ENCODE data around the gene BTBD19.

The BTBD19 gene

GRCh38 chr1:44776730-44777068, 31.6 kb upstream of the BTBD19 start:
- DNase-seq (ENCODE audit: low read depth), result no peak
- H3K4me3 ChIP-seq (ENCODE audit: control insufficient read depth, low read depth, low read length), result peak overlapping the region; percentile 83
- no peak for TF ChIP-seq CTCF (conservative IDR thresholded peaks at IDR 0.05; ENCODE audit: control insufficient read depth, insufficient read depth, low read depth, low read length)

GRCh38 chr1:44777547-44777946, 30.8 kb upstream of the BTBD19 start:
- peak overlapping the region; percentile 83 for H3K4me3 ChIP-seq (ENCODE audit: control insufficient read depth, low read depth, low read length)
- DNase-seq (ENCODE audit: low read depth), result no peak
- no peak for TF ChIP-seq CTCF (conservative IDR thresholded peaks at IDR 0.05; ENCODE audit: control insufficient read depth, insufficient read depth, low read depth, low read length)

GRCh38 chr1:44777969-44778635, 30.2 kb upstream of the BTBD19 start:
- DNase-seq (ENCODE audit: low read depth), result no peak
- TF ChIP-seq CTCF (conservative IDR thresholded peaks at IDR 0.05; ENCODE audit: control insufficient read depth, insufficient read depth, low read depth, low read length), result no peak
- peak overlapping the region; percentile 83 for H3K4me3 ChIP-seq (ENCODE audit: control insufficient read depth, low read depth, low read length)

- no peak for TF ChIP-seq CTCF (conservative IDR thresholded peaks at IDR 0.05; ENCODE audit: control insufficient read depth, insufficient read depth, low read depth, low read length)
- H3K4me3 ChIP-seq (ENCODE audit: control insufficient read depth, low read depth, low read length), result no peak overlapping the region
- no peak for DNase-seq (ENCODE audit: low read depth)
Measured at GRCh38 chr1:44778705-44779576, 29.4 kb upstream of the BTBD19 start.

- no peak for DNase-seq (ENCODE audit: low read depth)
- no peak overlapping the region for H3K4me3 ChIP-seq (ENCODE audit: control insufficient read depth, low read depth, low read length)
- no peak for TF ChIP-seq CTCF (conservative IDR thresholded peaks at IDR 0.05; ENCODE audit: control insufficient read depth, insufficient read depth, low read depth, low read length)
Measured at GRCh38 chr1:44780583-44781121, 27.7 kb upstream of the BTBD19 start.

- no peak for TF ChIP-seq CTCF (conservative IDR thresholded peaks at IDR 0.05; ENCODE audit: control insufficient read depth, insufficient read depth, low read depth, low read length)
- peak overlapping the region; percentile 15 for H3K4me3 ChIP-seq (ENCODE audit: control insufficient read depth, low read depth, low read length)
- no peak for DNase-seq (ENCODE audit: low read depth)
Measured at GRCh38 chr1:44783697-44784093, 24.6 kb upstream of the BTBD19 start.
